Transverse colon (tissue), 3 donors: ENCODE results near the gene C19orf81.

Experiments
- CTCF ChIP-seq, 5 experiments: fragments of 200-600 bp in 3 of 5; fragments of 450-650 bp in 2 of 5; sonication (generic) in 3 of 5; IDR thresholded peaks; 1 replicate in 2 of 5; 2 replicates in 3 of 5; pipeline ENCODE4 v1.5.1; 2016 to 2017; ENCODE audit warnings: antibody characterized with exemption in 5 of 5, inconsistent platforms in 3 of 5, mild to moderate bottlenecking in 2 of 5, moderate library complexity in 1 of 5
- EP300 ChIP-seq: sonication (generic); formaldehyde crosslinking; IDR thresholded peaks from one replicate; pipeline ENCODE4 v1.6.1; 2017; ENCODE audit warnings: antibody characterized with exemption, low read depth
- POLR2A ChIP-seq: fragments of 450-650 bp; IDR thresholded peaks from one replicate; pipeline ENCODE4 v1.6.1; 2016; ENCODE audit warnings: antibody characterized with exemption, mild to moderate bottlenecking, moderate library complexity

GRCh38 chr19:50693064-50693975 is 44.1 kb downstream of the C19orf81 start:
- no peak for TF ChIP-seq CTCF (IDR thresholded peaks at IDR 0.05)
- no peak for TF ChIP-seq POLR2A
- TF ChIP-seq EP300 = no peak
